GM12891 (cell line): ENCODE results near the gene CSMD2.

Source experiments
- PAX5 ChIP-seq: IDR thresholded peaks from 2 replicates; pipeline ENCODE4 v1.6.1; 2011; ENCODE audit warnings: low read length, moderate library complexity, mild to moderate bottlenecking; ENCODE audit not compliant: insufficient read depth, severe bottlenecking
- POLR2A ChIP-seq: IDR thresholded peaks from 2 replicates; pipeline ENCODE4 v1.6.1; 2011; ENCODE audit warnings: low read depth, low read length, control low read depth
- SPI1 ChIP-seq: IDR thresholded peaks from 2 replicates; pipeline ENCODE4 v1.6.1; 2011; ENCODE audit warnings: low read depth, low read length, control low read depth
- TAF1 ChIP-seq: IDR thresholded peaks from 2 replicates; pipeline ENCODE4 v1.6.1; 2011; ENCODE audit warnings: low read depth, low read length, control low read depth

DNA sequence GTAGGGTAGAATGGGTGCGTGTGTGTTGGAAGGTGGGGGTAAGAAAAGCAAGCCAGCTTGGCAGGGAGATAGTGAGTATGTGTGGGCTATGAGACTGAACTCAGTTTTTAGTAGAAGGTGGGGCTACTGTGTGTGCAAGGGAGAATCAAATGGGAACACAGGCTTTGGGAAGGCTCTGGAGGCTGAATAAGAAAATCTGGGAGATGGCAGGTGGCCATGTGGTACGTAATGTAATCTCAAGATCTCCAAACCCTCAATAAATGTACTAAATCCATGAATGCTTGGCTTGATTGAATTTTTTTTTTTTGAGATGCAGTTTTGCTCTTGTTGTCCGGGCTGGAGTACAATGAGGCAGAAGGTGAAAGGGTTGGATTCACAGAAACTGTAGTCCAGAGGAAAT is 696.1 kb downstream of the CSMD2 start:
- TF ChIP-seq POLR2A (no peak), PAX5 (no peak), SPI1 (no peak), TAF1 (no peak)
